Putamen (tissue), 1 donor: ENCODE results near the gene NXPH3.
"Not testable (repeated sequence)": the region's sequence is repeated elsewhere in the genome, so short reads cannot be mapped to it uniquely, and the experiment has no call there.

Source experiments
- DNase-seq: peaks from one replicate; pipeline ENCODE4 v3.0.0-alpha.2; 2016; ENCODE audit warnings: low spot score

The NXPH3 gene

DNA sequence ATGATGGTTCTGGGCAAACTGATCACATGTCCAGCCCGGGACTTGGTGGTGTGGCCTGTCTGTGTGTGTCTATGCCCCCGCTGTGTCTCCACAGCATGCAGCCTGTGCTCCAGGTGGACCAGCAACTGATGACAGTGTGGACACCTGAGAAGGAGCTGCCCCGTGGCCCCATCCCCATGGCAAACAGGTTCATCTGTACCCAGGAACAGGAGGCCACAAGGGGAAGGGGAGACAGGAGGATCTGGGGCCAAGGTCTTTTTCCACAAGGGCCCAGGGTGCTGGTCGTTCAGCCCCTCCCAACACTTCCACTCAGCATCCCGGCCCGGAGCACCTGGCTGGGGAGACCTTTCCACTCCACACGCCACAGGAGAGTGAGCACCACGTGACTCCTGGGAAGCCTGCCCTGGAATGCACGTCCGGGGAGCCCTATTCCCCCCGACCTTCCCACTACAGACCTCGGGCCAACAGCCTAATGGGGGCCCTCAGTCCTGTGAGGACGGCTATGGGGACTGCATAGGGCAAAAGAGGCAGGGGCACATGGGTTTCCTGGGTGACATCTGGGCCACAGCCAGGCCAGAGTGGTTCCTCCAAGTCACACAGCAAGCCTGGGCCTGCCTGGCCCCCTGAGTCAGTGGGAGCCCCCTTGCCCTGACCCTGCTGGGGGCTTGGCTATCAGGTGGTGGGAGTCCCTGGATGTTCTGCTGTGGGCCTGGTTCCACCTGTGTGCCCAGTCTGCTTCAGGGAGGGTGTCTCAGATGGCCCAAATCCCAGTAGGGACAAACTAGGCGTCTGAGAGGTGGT is 20.8 kb upstream of the NXPH3 start:
- DNase-seq, result no peak

DNA sequence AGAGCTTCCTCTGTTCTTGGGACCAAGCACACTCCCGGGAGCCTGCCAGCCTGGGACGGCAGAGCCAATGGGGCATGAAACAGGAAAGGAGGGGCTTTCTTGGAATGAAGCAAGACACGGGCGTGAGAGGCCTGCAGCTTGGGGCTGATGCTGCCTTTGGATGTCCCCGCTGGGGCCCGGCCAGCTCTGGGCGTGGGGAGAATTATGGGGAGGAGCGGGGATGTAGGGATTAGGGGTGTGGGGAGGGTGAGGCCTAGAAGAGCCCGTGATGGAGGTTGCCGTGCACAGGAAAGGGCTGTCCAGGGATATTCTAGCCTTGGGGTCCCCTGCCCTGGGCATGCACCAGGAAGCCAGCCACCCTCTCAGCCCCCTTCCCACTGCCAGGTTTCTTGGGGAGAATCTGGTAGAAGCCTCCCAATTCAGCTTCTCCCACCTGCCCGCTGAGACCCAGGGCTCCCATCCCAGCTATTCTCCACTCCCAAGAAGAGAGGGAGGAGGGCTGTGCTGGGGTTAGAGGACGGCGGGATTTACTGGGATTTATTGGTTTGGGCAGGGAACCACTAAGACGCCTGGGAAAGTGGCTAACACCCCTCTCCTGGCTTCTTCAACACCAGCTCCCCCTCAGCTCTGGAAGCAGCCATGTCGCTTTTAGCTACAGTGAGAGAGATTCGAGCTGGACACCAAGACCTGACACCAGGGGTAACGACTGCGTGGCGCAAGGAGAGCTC is 20.0 kb upstream of the NXPH3 start:
- no peak for DNase-seq

DNA sequence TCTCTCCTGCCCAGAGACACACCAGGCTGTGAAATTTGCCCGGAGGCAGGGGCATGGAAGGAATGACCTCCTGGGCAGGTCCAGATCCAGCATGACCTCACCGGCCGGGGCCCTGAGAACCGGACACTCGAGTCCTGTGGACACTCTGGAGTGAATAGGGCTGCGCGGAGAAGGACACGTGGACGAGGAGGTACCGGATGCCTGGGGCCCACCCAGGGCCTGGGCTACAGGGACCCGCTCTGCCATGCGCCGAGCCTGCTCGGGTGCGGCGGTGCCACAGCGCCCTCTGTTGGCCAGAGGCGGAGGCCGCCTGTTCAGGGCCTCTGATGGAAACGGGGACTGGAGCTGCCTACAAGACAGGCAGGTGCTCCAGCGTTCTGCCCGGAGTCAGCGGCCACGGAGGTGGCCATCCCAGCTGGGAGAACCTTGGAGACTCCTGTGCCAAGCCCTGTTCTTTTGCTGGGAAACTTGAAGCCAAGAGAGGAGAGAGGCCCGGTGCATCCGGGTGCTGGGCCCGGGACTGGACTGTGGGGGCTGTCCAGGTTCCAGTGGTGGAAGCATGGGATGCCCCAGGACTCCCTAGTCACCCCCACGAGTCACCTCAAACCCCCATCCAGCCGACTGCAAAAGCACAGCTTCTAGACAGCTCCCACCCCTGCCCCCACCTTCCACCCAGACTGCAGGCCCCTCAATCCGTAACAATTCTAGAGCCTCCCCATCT is 19.3 kb upstream of the NXPH3 start:
- no peak for DNase-seq

DNA sequence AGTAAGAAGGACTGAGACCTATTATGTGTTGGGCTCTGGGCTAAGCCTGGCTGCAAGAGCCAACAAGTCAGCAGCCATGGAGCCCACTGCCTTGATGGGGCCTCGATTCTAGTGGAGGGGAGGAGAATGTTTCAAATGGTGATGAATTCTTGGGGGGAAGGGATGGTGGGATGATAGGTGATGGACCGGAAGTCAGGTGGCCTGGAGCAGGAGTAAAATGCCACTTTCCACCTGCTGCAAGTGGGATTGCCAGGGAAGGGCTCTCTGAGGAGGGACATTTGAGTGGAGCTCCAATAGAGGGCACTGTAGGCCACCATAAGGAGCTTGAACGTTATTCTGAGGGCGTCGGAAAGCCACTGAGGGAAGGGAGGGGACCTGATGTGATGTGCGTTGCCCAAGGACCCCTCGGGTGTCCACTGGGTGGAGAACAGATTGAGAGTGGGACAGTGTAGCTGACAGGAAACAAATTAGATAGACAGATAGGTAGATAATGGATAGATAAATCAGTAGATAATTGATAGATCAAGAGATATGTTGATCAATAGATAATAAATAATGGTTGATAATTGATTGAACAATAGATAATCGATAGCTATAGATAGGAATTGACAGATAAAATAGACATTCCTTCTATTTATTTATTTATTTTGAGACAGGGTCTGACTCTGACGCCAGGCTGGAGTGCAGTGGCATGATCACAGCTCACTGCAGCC is 18.2 kb upstream of the NXPH3 start:
- DNase-seq, result no peak

DNA sequence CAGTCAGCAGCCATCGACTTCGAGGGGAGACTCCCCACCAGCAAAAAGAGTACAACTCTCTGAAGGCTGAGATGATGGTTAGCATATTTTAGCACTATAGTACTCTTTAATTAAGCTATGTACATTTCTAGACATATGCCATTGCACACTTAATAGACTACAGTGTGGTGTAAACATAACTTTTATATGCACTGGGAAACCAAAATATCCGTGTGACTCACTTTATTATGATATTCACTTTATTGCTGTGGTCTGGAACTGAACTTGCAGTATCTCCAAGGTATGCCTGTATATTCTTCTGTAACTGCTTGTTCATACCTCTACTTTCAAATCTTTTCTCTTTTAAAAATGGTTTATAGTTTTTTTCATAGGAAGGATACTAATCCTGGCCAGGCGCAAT is 11.0 kb upstream of the NXPH3 start:
- DNase-seq, result no peak

DNA sequence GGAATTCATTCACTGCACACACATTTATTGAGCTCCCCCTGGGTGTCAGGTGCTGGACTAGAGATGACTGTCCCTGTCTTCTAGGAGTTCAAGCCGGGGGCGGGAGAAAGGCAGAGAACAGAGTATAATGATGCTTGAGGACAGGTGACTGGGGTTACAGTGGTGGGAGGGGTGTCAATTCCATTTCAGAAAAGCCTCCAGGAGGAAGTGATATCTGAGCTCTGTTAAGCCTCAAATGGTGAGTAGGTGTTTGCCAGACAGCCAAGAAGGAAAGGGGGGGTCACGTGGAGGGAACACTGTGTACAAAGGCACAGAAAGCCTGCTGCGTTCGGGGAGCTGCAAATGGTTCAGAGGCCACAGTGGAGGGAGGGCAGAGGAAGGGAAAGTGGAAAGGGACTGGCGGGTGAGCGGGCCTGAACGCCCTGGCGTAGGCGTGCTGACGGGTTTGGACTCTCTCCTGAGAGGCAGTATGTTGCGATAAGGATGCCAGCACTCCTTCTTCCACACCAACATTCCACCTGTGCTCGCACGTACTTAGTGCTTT is 9.7 kb upstream of the NXPH3 start:
- DNase-seq, result peak; percentile 35

DNA sequence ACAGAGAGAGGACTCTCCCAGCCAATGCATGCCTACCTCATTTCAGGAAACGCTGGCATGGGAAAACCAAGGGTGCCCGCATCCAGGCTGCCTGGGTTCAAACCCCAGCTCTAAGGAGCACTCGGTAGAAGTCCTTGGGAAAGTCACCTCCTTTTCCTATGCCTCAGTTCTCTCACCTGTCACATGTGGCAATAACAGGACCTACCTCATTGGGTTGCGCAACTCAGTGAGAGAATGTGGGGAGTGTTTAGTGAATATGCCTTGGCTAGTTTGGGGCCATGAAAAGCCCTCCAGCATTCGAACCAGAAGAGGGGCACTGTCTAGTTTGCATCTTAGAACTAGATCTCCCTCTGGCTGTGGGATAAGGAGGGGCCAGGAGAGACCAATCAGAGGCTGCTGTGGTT is 9.0 kb upstream of the NXPH3 start:
- no peak for DNase-seq

DNA sequence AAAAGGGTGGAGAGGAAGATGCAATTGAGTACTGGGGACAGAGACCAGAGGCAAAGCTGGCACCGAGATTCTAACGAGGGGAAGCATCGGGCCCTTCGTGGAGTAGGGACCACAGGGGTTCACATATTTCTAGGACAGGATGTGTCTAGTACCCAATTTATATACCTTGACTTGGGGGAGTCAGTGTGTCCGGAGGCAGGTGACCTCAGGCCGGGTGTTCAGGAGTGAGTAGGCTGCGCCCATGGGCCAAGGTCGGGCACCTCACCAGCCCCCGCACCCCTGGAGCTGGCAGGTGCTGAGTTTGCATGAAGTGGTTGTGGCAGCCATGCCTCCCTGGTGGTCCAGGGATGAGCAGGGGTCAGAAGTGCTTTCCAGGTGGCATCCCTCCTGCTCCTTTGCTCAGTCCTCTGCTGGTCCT is 8.6 kb upstream of the NXPH3 start:
- no peak for DNase-seq

DNA sequence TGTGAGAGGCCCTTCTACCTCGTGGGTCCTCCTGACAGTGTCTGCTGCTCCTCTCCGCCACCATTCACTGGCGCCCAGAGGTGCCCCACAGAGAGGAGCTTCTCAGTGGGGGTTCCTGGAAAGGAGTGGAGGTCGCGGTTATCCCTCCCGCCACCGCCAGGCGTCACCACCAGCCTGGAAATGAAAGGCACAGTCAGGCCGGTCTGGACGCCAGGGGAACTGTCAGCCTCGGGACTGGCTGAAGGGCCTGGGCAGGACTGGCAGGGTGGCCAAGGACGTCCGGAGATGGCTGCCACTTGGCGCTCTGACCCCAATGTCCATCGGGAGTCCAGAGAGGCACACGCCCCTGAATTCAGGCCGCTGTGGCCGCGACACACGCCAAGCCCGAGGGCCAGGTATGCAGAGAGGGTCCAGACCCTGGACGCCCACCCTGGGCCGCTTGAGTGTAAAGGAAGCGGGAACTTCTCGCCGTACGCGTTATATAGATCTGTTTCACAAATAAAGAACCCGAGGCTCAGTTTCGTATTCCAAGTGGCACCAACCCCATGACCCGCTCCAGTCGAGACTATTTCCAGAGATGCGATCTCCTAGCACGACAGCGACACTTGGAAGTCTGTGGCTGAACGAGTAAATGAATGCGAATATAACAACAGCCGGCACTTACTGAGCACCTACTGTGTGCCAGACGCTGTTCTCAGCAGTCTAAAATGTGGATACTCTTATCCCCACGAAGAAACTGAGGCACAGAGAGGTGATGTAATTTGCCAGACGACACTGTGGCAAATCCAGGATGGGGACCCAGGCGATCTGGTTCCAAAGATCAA is 7.6 kb upstream of the NXPH3 start:
- DNase-seq, result peak; percentile 75

DNA sequence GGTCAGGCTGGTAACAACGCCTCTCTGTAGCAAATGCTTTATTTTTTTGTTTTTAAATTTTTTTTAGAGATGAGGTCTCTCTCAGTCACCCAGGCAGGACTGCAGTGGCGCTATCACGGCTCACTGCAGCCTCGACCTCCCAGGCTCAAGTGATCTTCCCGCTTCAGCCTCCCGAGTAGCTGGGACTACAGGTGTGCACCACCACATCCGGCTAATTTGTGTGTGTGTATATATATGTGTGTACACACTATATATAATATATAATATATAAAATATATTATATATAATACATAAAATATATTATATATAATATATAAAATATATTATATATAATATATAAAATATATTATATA is 7.0 kb upstream of the NXPH3 start:
- DNase-seq, result not testable (repeated sequence)

DNA sequence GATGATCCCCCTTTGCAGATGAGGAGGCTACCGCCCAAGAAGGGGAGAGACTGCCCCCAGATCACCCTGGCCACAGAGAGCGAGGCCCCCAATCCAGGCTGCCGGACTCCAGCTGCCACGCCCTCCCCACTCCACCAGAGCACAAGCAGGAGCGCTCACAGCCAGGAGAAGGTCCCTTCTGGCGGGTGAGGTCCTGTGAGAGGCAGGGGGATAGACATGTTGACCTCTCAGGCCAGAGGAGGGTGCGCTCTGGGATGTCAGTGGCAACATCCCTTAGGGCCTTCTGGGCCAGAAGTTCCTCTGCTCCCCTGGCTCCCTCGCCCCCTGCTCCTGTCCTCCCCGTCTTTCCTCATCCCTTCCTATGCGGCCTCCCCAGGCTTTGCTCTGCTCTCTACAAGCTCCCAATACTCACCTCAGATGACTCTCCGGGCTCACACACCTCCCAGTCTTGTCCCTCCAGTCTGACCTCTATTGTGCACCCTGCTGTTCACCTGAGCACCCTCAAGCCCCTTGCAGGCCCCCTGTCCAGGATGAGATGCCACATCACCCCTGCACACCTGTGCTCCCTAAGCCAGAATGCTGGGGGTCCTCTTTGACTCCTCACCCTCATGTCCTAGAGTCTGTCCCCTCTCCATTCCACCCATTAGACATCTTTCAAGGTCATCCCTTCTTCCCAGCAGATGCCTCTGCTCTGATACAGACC is 5.0 kb upstream of the NXPH3 start:
- no peak for DNase-seq

DNA sequence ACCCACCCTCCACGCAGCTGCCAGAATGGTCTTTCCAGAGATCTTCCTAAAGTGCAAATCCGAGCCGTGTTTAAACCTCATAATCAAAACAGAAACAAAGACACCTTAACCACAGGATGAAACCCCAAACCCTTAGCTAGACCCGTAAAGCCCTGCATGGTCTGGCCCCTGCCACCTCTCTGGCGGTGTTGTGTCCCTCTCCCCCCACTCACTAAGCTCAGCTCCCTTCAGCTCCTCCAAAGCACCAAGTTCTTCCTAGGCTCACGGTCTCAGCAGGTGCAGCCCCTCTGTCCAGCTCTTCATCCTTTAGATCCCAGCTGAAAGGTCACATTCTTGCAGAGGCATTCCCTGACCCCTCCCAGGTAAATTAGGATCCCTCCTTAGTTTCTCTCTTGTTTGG is 4.4 kb upstream of the NXPH3 start:
- no peak for DNase-seq

DNA sequence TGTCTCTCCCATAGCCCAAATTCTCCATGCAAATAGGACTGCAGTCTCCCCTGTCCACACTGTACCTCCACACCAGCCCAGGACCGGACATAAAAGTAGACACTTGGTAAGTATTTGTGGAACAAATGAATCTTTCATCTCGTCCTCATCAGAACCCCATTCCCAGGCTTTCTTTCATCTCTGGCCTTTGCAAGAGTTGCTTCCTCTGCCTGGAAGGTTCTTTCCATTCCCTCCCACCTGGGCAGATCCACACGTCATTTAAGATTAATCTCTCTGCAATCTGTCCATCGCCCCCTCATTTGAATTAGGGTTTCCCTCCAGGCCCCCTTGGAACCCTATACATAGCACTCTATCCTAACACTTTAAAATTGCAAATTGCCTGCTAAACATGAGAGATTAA is 3.9 kb upstream of the NXPH3 start:
- DNase-seq, result no peak

DNA sequence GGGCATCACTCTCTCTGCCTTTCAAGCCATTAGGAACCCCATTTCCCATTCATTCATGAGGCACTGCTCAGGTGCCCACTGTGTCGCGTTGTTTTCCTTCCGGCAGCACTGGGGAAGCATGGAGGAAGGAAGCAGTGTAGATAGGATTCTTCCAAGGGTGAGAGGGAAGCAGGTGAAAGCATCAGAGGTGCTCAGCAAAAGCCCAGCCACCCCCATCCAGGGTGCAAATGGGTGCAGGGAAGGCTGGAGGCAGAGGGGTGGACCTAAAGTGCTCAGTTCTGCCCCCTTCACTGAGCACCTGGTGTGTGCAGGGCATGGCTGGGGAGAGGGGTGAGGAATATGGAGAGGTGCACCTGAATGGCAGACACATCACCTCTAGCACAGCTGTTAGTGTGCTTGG is 3.4 kb upstream of the NXPH3 start:
- DNase-seq, result no peak

DNA sequence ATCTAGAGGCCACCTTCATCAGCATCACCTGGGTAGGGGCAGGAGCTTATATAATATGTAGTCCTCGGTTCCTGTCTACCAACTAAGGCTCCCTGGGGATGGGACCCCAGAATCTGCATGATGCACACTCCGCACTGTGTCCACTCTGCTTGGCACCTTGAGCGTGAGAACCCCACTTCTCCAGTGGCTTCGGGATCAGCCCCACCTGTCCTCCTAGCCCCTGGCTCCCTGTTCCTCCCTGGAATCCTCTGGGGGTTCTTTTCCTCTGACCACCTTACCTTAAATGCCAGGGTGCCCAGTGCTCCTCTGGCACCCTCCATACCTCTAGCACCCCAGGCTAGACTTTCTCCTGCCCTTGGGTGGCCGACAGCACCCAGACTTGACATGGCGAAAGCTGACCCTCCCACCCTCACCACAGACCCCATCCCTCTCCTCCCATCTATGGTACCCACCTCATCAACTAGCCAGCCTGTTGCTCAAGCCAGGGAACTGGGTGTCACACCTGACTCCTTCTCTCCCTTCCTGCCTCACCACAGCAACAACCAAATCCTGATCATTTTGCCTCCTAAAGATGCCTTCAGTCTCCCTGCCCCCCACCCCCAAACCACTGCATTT is 2.8 kb upstream of the NXPH3 start:
- no peak for DNase-seq

DNA sequence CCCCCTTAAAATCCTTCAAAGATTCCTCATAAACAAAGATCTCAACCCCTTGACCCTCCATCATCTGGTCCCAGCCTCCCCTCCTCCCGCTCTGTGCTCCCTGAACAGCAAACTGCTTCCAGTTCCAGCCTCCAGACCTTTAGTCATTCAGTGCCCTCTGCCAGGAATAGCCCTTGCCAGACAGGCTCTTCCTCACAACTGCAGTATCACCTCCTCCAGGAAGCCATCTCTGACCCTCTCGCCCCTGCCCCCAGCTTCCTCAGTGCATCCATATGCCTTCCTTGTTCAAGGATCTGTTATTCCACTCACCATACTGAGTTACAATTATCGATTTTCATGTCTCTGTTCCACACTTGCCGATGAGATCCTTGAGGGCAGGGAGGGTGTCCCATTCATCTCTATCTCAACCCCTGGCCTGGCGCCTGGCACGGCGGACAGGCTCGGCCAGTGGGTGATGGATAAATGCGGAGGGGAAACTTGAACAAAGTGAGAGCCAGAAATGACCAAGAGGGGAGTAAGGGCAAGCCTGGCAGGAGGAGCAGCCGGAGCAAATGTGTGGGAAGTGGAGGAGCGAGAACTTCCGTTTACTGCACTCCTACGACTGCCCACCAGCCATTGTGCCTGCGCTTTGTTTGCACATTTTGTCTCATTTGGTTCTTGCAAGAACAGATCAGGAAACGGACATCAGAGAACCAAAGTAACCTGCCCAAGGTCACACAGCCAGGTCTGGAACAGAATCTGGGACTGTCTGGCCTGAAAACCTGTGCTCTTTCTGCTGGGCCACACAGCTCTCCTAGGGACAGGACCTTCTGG is 2.0 kb upstream of the NXPH3 start:
- DNase-seq, result no peak

DNA sequence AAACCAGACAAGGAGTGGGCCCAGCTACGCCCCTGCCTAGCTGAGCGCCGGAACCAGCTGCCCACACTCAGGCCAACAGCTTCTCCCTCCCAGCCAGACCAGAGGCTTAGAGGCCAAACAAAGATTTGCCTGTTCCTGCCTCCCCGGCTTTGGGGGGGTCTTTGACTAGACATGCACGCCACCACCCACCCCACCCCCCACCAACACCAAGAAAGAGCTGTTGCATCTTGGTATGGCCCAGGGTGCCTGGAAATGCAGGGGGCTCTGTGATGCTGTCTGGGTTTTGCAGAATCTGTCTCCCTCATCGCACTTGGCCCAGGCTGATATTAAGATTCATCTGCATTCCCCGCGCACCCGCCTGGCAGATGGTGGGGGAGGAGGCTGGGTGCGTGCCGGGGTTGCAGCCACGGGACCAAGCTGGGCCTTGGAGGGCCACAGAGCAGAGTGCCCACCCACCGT is 1.3 kb upstream of the NXPH3 start:
- peak; percentile 45 for DNase-seq

DNA sequence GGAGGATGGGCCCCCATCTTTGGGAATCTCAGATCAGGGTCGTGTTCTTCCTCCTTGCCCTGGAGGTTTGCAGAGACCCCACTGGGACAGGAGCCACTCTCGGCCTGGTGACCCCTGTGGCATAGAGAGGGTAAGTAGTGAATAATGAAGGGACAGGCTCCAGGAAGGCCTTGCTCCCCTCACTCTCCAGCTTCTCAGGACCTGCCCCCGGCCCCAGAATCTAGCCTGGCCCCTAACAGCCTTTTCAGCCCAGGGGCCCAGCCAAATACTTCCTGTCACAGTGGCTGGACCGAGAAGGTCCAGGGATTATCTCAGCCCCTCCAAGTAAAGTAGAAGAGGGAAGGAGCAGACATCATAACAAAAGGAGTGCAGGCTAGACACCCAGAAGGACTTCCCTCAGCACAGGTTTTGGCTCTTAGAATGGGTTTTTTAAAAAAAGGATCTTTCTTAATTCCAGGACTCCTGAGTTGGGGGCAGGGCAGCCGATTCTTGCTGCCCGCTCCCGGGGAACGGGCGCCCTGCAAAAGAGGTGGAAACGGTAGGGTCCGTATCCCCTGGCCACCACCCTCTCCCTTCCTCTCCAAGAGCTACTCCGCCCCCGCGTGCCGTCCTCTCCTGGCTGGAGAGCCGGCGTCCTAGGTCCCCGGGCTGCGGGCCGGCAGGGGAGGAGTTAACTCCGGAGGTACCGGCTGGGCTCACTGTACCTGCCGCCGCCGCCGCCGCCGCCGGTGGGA is 559 bp upstream of the NXPH3 start:
- no peak for DNase-seq
